ENCODE data around the gene AGPAT1.

Gene AGPAT1

GRCh38 chr6:32168807-32169591, 6.9 kb downstream of the AGPAT1 start:
- DNase-seq (ENCODE audit: low read depth) = no peak

GRCh38 chr6:32168350-32168749, 7.5 kb downstream of the AGPAT1 start:
- no peak for DNase-seq (ENCODE audit: low read depth)

DNA sequence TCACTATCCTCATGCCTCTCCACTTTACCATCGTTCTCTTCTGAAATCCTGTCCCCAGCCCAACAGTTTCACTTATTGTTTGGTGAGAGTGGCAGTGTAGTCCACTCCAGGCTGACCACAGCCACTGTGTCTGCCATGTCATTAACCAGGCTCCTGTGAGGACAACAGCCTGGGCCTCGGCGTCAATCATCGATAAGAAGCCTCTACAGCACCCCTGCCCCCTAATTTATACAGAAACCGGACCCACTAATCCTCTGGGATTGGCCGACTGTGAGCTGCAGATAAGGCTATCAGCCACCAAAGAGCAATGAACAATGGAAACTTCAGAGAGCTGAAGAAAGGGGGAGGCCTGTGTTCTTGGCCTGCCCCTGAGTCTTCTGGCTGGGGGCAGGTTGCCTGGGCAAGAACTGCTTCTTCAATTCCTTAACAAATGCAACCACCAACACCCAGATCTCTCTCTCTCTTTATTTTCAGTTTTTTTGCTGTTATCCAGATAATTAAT, 8.1 kb downstream of the AGPAT1 start:
- DNase-seq (ENCODE audit: low read depth) = no peak

DNA sequence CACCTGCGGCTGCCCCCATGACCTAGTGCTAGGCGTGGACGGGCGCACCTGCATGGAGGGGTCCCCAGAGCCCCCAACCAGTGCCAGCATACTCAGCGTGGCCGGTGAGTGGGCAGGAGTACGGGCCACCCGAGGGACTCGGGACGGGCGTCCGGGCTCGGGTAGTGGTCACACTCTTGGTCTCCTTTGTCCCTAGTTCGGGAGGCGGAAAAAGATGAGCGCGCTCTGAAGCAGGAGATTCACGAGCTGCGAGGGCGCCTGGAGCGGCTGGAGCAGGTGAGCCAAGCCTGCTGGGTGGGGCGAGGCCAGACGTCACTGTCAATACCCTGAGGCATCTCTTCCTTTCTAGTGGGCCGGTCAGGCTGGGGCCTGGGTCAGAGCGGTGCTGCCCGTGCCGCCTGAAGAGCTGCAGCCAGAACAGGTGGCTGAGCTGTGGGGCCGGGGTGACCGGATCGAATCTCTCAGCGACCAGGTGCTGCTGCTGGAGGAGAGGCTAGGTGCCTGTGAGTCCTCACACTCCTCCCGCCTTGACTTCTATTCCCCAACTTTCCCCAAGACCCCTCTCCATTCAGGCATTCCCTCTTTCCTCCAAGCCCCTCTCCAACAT, 8.6 kb downstream of the AGPAT1 start:
- DNase-seq (ENCODE audit: low read depth) = no peak

- DNase-seq (ENCODE audit: low read depth) = no peak
Observed at GRCh38 chr6:32166411-32167061, 9.3 kb downstream of the AGPAT1 start.

- DNase-seq (ENCODE audit: low read depth) = no peak
Observed at GRCh38 chr6:32164295-32164694, 11.6 kb downstream of the AGPAT1 start, which contains the start of gene EGFL8. Gene EGFL8 (plus strand): TSS chr6:32164595. CDS start chr6:32166166, 1,571 bp downstream.

- no peak for DNase-seq (ENCODE audit: low read depth)
Observed at GRCh38 chr6:32163559-32164258, 12.2 kb downstream of the AGPAT1 start.

DNA sequence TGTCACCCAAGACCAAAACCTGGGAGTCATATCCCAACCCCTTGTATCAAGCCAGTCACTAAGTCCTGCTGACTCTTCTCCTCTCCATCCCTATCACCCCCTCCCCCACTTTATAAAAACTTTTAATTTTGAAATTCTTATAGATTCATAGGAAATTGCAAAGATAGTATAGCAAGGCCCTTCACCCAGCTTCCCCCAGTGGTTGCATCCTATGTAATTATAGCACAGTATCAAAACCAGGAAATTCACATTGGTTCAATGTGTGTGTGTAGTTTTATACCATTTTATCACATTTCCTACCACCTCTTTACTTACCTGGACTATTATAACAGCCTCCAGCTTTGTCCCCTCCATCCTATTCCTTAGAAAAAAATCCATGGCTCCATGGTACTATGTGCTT, 17.8 kb downstream of the AGPAT1 start:
- no peak for DNase-seq (ENCODE audit: low read depth)

- DNase-seq (ENCODE audit: low read depth) = no peak
Observed at GRCh38 chr6:32156891-32157290, 19.0 kb downstream of the AGPAT1 start.

DNA sequence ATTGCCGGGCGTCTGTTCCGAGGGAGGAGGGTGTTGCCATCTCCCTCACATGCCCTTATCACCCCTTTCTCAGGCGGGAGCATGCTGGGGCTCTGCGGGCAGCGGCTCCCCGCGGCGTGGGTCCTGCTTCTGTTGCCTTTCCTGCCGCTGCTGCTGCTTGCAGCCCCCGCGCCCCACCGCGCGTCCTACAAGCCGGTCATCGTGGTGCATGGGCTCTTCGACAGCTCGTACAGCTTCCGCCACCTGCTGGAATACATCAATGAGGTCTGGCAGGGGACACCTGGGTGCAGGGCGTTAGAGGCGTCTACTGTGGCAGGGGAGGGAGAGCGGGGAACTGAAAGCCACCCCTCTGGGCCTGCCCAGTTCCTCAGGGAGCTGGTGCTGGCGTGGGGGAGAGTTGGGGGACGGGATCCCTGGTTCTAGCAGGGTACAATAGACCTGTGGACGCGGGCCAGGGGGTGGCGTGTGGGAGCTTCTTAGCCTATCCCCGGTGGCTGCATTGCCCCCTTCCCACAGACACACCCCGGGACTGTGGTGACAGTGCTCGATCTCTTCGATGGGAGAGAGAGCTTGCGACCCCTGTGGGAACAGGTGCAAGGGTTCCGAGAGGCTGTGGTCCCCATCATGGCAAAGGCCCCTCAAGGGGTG, 21.2 kb downstream of the AGPAT1 start:
- DNase-seq (ENCODE audit: low read depth) = peak; percentile 44

DNA sequence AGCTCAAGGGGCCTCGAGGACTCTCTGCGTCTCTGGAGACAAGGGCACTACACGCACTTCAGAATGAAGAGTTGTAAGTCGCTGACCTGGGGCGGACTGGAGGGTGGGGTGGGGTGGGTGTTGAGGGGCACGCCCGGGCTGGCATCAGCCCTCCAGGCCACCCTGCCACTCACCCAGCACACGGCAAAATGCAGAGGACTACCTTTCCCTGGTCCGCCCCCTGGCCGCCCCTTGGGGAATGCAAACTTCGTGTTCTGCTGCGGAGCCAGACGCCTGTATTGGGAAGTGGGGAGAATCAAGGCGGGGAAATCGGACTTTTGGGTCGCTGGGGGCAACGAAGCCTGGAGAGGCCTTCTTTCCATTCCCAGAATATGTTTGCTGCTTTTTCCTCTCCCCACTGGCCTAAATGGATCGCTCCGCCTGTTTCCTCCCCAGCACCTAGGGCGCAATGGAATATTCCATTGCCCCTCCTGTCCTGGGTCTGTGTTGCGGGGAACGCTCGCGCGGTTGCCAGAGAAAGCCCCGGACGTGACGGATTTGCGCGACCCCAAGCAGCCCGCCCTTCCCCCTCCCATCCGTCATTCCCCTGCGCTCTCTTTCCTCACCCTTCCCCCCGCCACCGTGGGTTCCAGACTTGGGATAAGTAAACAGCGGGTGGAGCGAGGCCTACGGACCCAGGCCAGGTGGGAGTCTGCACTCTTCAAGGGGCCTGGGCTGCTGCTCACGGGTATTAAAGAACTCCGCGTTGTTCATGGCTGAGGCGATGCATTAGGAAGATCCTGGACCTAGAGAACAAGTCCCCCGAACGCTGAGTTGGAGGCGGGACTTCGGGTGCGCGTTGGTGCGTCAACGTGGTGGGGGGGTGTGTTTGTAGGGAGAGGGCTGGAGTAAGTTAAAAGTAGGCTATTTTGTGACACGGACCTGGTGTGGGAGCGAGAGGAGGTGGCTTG, 22.0 kb downstream of the AGPAT1 start, which contains the start of gene PPT2:
PPT2 (plus strand) TSS at position 578 of the 950 bp plus-strand sequence. CDS start 454 bp downstream, outside the sequence.
- DNase-seq (ENCODE audit: low read depth) = peak; percentile 48

GRCh38 chr6:32152769-32153563, 22.9 kb downstream of the AGPAT1 start:
- no peak for DNase-seq (ENCODE audit: low read depth)

DNA sequence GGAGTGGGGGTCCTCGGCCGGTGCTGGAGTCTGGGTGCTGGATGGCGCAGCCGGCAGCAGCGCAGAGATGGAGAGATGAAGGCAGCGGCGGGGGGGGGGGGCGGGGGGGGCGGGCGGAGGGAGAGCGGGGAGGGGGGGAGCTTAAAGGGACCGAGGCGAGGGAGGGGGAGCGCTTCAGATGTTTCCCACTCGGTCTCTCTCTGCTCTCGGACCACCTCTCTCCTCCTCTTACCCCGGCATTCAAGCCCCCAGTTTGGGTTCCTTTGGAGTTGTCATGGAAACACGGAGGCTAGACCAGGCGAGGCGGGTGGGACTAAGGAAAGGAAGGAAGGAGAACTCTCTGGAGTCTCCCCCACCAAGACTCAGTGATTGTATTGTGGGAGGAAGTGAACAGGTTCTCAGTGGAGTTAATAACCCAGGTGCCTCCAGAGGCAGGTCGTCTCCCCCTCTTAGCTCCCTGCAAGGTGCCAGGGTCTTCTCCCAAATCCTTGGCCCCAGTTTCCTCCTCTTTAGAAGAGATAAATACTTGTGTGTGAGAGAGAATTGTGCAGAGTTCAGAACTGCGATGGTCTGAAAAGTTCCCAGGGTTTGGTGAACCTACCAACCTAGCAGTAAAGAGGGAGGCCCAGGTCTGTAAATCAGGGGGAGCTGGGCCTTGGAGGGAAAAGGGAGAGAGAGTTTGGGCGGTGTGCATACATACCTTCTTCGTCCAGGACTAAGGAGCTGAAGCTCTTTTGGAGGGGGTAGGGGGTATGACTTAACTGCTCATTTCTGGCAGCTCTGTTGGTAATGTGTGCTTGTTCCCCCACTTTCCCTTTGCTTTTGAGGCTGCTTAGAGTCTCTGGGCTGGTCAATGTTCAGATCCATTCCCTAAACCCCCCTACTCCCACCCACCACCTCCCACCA, 23.8 kb downstream of the AGPAT1 start, which contains the start of gene PRRT1:
PRRT1 (minus strand) TSS at position 77 of the 906 bp plus-strand sequence. CDS start 112 bp downstream, outside the sequence.
- no peak for DNase-seq (ENCODE audit: low read depth)

DNA sequence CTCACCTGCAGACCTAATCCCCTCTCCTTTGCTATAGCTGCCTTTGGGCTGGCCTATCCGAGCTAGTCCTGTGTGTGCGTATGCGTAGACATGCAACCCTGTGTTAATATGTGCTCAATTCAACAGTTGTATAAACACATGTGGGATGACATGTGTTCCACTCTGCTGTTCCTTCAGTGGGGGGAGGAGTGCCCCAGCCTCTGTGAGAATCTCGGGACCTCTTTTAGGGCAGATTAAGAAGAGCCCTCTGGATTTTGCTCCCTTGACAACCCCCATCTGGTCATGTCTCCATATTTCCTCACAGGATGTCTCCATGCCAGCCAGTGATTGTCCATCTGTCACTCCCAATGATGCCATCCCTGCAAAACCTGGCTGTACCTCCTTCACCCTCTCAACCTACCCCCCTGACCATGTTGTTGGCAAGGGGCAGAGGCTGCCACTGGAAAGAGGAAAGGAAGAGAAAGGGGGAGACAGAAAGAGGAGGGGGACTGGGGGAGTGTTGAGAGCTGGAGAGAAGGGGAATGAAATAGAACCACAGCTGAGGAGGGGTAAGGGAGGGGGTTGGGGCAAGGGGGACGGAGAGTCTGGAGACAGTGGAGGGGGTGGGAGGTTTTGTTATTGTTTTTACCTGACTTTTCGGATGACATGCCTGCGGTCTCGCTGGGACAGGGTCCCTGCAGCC, 24.6 kb downstream of the AGPAT1 start:
- no peak for DNase-seq (ENCODE audit: low read depth)

DNA sequence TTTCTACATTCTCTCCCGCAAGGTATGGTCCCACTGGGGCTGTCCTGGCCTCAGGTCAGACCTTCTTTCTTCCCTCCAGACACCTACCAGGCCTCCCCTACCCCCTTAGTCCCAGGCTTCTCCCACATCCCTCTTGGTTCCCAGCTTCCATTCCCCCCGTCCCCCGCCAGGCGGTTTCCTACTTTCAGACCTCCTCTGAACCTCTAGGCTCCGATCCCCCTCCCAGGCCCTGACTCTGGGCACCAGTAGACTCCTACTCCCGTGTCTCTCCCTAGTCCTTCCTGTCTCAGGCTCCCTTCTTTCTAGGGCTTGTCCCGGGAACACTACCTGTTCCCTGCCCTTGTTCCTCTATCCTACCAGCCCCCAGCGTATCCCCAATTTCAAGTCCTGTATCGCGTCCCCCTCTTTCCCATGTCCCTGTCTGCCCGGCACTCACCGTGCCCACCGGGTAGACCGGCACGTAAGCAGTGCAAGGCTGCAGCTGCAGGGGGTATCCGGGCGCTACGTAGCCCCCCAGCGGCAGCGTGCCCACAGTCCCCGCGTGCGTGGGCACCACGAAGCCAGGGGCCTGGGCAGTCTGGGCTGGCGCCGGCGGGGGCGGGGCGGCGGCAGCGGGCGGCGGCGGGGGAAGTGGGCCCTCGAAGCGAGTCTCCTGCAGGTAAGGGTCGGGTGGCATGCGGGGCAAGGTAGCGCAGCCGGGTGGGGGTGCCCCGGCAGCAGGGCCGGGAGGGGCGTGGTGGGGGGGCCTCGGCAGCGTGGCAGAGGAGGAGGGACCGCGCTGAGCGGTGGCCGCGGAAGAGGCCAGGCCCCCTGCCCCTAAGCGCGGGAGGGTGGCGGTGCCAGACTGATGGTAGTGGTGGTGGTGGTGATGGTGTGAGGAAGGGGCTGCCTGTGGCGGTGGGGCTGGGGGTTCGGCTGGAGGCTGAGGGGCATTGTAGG, 25.7 kb downstream of the AGPAT1 start:
- DNase-seq (ENCODE audit: low read depth) = no peak

DNA sequence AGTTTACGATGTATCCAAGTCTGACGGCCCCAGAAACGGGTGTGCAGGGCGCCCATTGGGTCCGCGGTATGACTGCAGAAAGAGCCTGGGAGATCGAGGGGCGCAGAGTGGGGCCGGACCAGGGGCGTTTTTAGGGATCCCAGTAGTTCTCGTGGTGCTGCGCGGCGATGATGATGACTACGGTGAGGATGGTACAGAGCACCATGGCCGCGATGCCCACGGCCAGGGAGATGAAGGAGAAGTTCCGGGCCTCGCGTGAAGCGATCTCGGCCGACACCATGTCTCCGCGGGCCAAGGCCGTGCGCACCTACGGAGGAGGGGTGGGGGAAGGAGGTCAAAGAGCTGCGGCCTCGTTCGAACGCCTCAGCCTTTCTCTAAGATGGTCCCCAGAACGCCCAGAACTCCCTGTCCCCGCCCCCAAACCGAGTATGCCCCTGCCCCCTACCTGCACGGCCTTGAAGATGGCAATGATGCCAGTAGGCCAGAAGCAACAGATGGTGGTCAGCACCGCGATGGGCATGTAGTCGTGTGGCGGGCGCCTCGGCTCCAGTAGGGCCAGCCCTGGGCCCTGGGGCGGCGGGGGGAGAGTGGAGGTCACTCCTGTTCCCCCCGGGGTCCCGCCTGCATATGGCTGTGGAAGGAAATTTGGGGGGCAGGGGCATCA, 26.7 kb downstream of the AGPAT1 start:
- DNase-seq (ENCODE audit: low read depth) = no peak

All from activated T-helper 1 cell treated with Interleukin-2 at 50 U/mL for 16 hours (primary cell).